GM12878 (cell line): ENCODE measurements around the gene SLC39A13. TPM values are rescaled to one million over a fixed set of nuclear protein-coding genes. Genes with fewer than 3 reads are reported as not detected.

Experiments used
- ATAC-seq: fragments of 200-7000 bp; cut with Tn5 transposase; 3 replicates; pipeline ENCODE4 v1.9.1; 2020; ENCODE audit warnings: mild to moderate bottlenecking, moderate library complexity
- BruUV-seq: library from RNA; stranded (reverse); fragments of 400-500 nt; replicated peaks from 2 replicates; lab custom pipeline; 2021; lab: Mats Ljungman, UMichigan
- CTCF ChIA-PET: fragments of 300-600 bp; sonication (Branson Sonifier 250); formaldehyde crosslinking; extraction: SDS; loops from one replicate; lab custom pipeline; 2021; ENCODE audit warnings: inconsistent platforms; lab: Yijun Ruan, JAX
- POLR2A ChIA-PET: fragments of 350-600 bp; formaldehyde crosslinking; extraction: SDS; loops from one replicate; lab custom pipeline; 2021; ENCODE audit warnings: inconsistent platforms; lab: Charles Lee
- RAD21 ChIA-PET: fragments of 300-600 bp; sonication (Branson Sonifier 250); formaldehyde crosslinking; loops from one replicate; lab custom pipeline; 2023; ENCODE audit warnings: antibody characterized with exemption; ENCODE audit not compliant: unreplicated experiment; lab: Charles Lee
- SMC1A ChIA-PET: fragments of 300-600 bp; sonication (Branson Sonifier 250); formaldehyde crosslinking; loops from one replicate; lab custom pipeline; 2023; ENCODE audit not compliant: unreplicated experiment, uncharacterized antibody; lab: Charles Lee
- DNase-seq: peaks from one replicate; pipeline ENCODE4 v3.0.0-alpha.2; 2011; ENCODE audit warnings: low read depth, low spot score
- FAIRE-seq: peaks from 3 replicates; lab custom pipeline; 2011; peaks lifted over from hg19 to GRCh38; lab: Jason Lieb, UNC
- H2AFZ ChIP-seq: 2 replicates; pipeline ENCODE4 v1.6.0; 2011; ENCODE audit warnings: low read depth, low read length, control low read depth; ENCODE audit not compliant: control insufficient read depth
- H3K27ac ChIP-seq: 2 replicates; pipeline ENCODE4 v1.5.1; 2011; ENCODE audit warnings: control low read depth; ENCODE audit not compliant: control insufficient read depth, insufficient read depth
- H3K27me3 ChIP-seq, 2 experiments: replicated peaks in 1 of 2; 2 replicates each; pipeline versions ENCODE4 v1.6.0 to v1.6.1; 2011; ENCODE audit warnings: low read length in 1 of 2; ENCODE audit not compliant: control insufficient read depth in 2 of 2, insufficient read depth in 2 of 2
- H3K36me3 ChIP-seq, 2 experiments: 2 replicates each; pipeline ENCODE4 v1.5.1; 2011; ENCODE audit warnings: low read length in 1 of 2; ENCODE audit not compliant: control insufficient read depth in 2 of 2, insufficient read depth in 2 of 2
- H3K4me1 ChIP-seq: 2 replicates; pipeline ENCODE4 v1.6.1; 2011; ENCODE audit warnings: mild to moderate bottlenecking, low read length, moderate library complexity, mixed read lengths; ENCODE audit not compliant: control insufficient read depth, insufficient read depth
- H3K4me2 ChIP-seq: 2 replicates; pipeline ENCODE4 v1.6.0; 2011; ENCODE audit warnings: control low read depth; ENCODE audit not compliant: control insufficient read depth, insufficient read depth
- H3K4me3 ChIP-seq: fragments of 200-600 bp; sonication (generic); 2 replicates; pipeline ENCODE4 v1.5.1; 2016
- H3K79me2 ChIP-seq: 2 replicates; pipeline ENCODE4 v1.6.0; 2011; ENCODE audit warnings: low read length; ENCODE audit not compliant: control insufficient read depth, insufficient read depth
- H3K9ac ChIP-seq: 2 replicates; pipeline ENCODE4 v1.8.0; 2011; ENCODE audit warnings: low read length, control low read depth, mixed read lengths; ENCODE audit not compliant: control insufficient read depth, insufficient read depth
- H3K9me3 ChIP-seq: replicated peaks from 3 replicates; pipeline ENCODE4 v1.5.1; 2011; ENCODE audit warnings: mild to moderate bottlenecking, low read length; ENCODE audit not compliant: control insufficient read depth, insufficient read depth
- H4K20me1 ChIP-seq: 2 replicates; pipeline ENCODE4 v1.6.0; 2011; ENCODE audit not compliant: control insufficient read depth, insufficient read depth
- JUNB ChIP-seq: IDR thresholded peaks from 2 replicates; pipeline ENCODE4 v1.6.1; 2016; ENCODE audit warnings: antibody characterized with exemption, mild to moderate bottlenecking
- POLR2A ChIP-seq: IDR thresholded peaks from 2 replicates; pipeline ENCODE4 v1.6.1; 2011; ENCODE audit warnings: low read depth, mild to moderate bottlenecking, low read length
- RELB ChIP-seq: fragments of 450-650 bp; IDR thresholded peaks from 2 replicates; pipeline ENCODE4 v1.6.1; 2017; ENCODE audit warnings: low read depth, mild to moderate bottlenecking, moderate library complexity
- ZBTB40 ChIP-seq: fragments of 450-650 bp; IDR thresholded peaks from 2 replicates; pipeline ENCODE4 v1.6.1; 2016; ENCODE audit warnings: mild to moderate bottlenecking, moderate library complexity, borderline replicate concordance
- WGBS: methylation state at CpG from one replicate; pipeline ENCODE4 v1.1.6; 2016; ENCODE audit warnings: low lambda C conversion rate; ENCODE audit not compliant: insufficient replicate concordance, insufficient coverage; ENCODE audit errors: missing lambda C conversion rate; 5-methylcytosine and 5-hydroxymethylcytosine counted together
- in situ Hi-C: fragments of 300-500 bp; cut with MboI; formaldehyde crosslinking; loops from 9 replicates; pipeline ENCODE4 v1.14.3; 2018; ENCODE audit warnings: mixed read lengths
- intact Hi-C: fragments of 100-400 bp; cut with micrococcal nuclease; formaldehyde crosslinking; loops from one replicate; pipeline ENCODE4 v1.14.2; 2022; ENCODE audit not compliant: unreplicated experiment
- polyA plus RNA-seq, 11 experiments: library from polyadenylated mRNA; depleted of rRNA in 4 of 11; unstranded in 6 of 11; stranded (reverse) in 5 of 11; fragments of >200 nt; fragmentation: Nextera tagmentation in 4 of 11; fragmentation: Illumina TruSeq in 1 of 11; extraction: Ambion mirVana in 4 of 11; extraction: Trizol in 1 of 11; gene quantifications; 1 replicate in 1 of 11; 2 replicates in 10 of 11; pipeline versions ENCODE4 v1.2.1 to v1.2.3, GENCODE V29; 2011 to 2016; ENCODE audit warnings: inconsistent platforms in 2 of 11, missing spikeins in 2 of 11, low read depth in 1 of 11
- total RNA-seq, 4 experiments: library from RNA; depleted of rRNA in 3 of 4; stranded (reverse); fragments of >200 nt in 3 of 4; fragmentation: Illumina TruSeq in 1 of 4; extraction: Trizol in 1 of 4; gene quantifications; 2 replicates each; pipeline versions ENCODE4 v1.2.1 to v1.2.3, GENCODE V29; 2013 to 2021

SLC39A13 gene
- total and polyA plus RNA-seq, 10 of the 15 experiments (the other 5 are each of a cell fraction or from before 2014, with no cell fraction given), result 0.23 to 19.8 (median 6.3) TPM

DNA sequence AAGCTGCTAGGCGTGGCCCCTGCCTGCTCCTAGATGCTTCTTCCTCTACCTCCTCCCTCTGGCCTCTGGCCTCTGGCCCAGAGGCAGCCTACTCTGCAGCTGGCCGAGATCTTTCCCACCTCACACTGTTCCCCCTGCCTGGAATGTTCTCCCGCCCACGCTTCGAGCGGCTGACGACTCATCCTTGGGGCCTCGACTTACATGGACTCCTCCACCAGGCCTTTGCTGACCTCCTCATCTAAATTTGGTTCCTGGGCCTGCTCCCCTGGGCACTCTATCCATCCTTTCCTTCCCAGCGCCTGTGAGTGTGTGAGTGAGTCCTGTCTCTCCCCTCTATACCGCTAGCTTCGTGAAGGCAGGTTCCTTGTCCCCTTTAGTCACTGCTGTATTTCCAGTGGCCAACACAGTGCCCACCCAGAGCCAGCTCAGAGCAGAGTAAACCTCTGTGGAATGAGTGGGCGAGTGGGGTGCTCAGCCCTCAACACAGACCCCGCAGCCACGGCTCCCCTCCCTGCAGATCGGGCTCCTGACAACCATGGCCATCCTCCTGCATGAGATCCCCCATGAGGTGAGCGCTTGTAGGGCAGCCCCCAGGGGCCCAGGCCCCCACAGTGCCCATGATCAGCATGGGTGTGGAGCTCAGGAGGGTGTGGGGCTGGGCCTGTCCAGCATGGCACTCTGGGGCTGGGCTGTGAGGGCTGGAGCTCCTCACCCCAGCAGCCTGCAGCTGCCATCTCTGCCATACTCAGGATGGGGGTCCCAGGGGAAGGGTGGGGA lies 5.7 kb downstream of the SLC39A13 start:
- WGBS, result 88% methylated on average over 16 of the region's 16 CpGs
- Histone ChIP-seq H2AFZ (no peak overlapping the region), H3K27ac (no peak overlapping the region), H3K4me2 (no peak overlapping the region), H3K4me3 (no peak overlapping the region), H3K36me3 (peaks cover 0 to 11% of the 10 kb centered on the region in 2 experiments; a peak in 3 of 4 replicates), H3K4me1 (peaks cover 2% of the 10 kb centered on the region; the same call in 1 of the 2 replicates), H3K9me3 (no peaks in the 10 kb centered on the region), H3K27me3 (no peaks in the 10 kb centered on the region), H4K20me1 (no peaks in the 10 kb centered on the region), H3K79me2 (no peaks in the 10 kb centered on the region; the same call in 1 of the 2 replicates), H3K9ac (no peak overlapping the region)
- intact Hi-C loops (no loop called here), in situ Hi-C loops (no loop called here)
- no TSS peak for BruUV-seq
- no peak for DNase-seq
- TF ChIP-seq POLR2A (peak; percentile 48; the same call in 1 of the 2 replicates), JUNB (no peak), RELB (no peak)
- ChIA-PET CTCF (interaction anchor here (4.4 to 7.4 kb wide), 3 partner anchors 12 to 236 kb away, joined by 39 to 161 read pairs (median 55); partner anchors contain the start of genes ARFGAP2 and PSMC3), RAD21 (no interaction called here), POLR2A (no interaction called here), SMC1A (no interaction called here)
- ATAC-seq, result no peak
- no peak for FAIRE-seq

- WGBS, result 77% methylated on average over 19 of the region's 19 CpGs
Measured at GRCh38 chr11:47414685-47415070, 6.3 kb downstream of the SLC39A13 start.

More at GRCh38 chr11:47414685-47415070, 6.3 kb downstream of the SLC39A13 start:
- no peaks in the 10 kb centered on the region; the same call in 1 of the 2 replicates for H3K79me2 ChIP-seq
- peaks cover under 1 to 12% of the 10 kb centered on the region in 2 experiments; a peak in 3 of 4 replicates for H3K36me3 ChIP-seq
- no peak overlapping the region for H3K9ac ChIP-seq
- H3K9me3 ChIP-seq, result no peaks in the 10 kb centered on the region
- ChIA-PET SMC1A (no interaction called here), RAD21 (no interaction called here), CTCF (no interaction called here), POLR2A (no interaction called here)
- no TSS peak for BruUV-seq
- FAIRE-seq (no peak), ATAC-seq (no peak), DNase-seq (no peak)
- no peak overlapping the region for H3K4me2 ChIP-seq
- intact Hi-C loops, result no loop called here
- TF ChIP-seq POLR2A (0 out of 2 replicates have a peak, but pooled peaks have one; percentile 4), ZBTB40 (no peak)
- no peaks in the 10 kb centered on the region for H3K4me1 ChIP-seq
- H3K27ac ChIP-seq, result no peak overlapping the region
- no peaks in the 10 kb centered on the region for H4K20me1 ChIP-seq
- in situ Hi-C loops, result no loop called here
- no peak overlapping the region for H2AFZ ChIP-seq
- H3K27me3 ChIP-seq, result no peaks in the 10 kb centered on the region
- no peak overlapping the region for H3K4me3 ChIP-seq
